Measurements from ENCODE around the gene ATP6V0D1.

The ATP6V0D1 gene

GRCh38 chr16:67442581-67443255 is 38.2 kb downstream of the ATP6V0D1 start:
- no peak for DNase-seq (ENCODE audit: low spot score)
- in situ Hi-C loops (cut with MboI; ENCODE audit: low pct_unique_long_range_greater_than_20kb, low sequenced_read_pairs, unreplicated experiment), result no loop called here

GRCh38 chr16:67441907-67442306 is 39.0 kb downstream of the ATP6V0D1 start:
- in situ Hi-C loops (cut with MboI; ENCODE audit: low pct_unique_long_range_greater_than_20kb, low sequenced_read_pairs, unreplicated experiment), result no loop called here
- DNase-seq (ENCODE audit: low spot score), result no peak
- no peak for TF ChIP-seq CTCF (IDR thresholded peaks at IDR 0.05; ENCODE audit: extremely low read depth, insufficient read depth, missing control alignments)

More at GRCh38 chr16:67442581-67443255, 38.2 kb downstream of the ATP6V0D1 start:
- no peak for TF ChIP-seq CTCF (IDR thresholded peaks at IDR 0.05; ENCODE audit: extremely low read depth, insufficient read depth, missing control alignments)

GRCh38 chr16:67441271-67441753 is 39.6 kb downstream of the ATP6V0D1 start:
- in situ Hi-C loops (cut with MboI; ENCODE audit: low pct_unique_long_range_greater_than_20kb, low sequenced_read_pairs, unreplicated experiment), result no loop called here
- no peak for DNase-seq (ENCODE audit: low spot score)
- TF ChIP-seq CTCF (IDR thresholded peaks at IDR 0.05; ENCODE audit: extremely low read depth, insufficient read depth, missing control alignments), result no peak

GRCh38 chr16:67438824-67439393 is 42.0 kb downstream of the ATP6V0D1 start:
- no peak for DNase-seq (ENCODE audit: low spot score)
- TF ChIP-seq CTCF (IDR thresholded peaks at IDR 0.05; ENCODE audit: extremely low read depth, insufficient read depth, missing control alignments), result no peak
- in situ Hi-C loops (cut with MboI; ENCODE audit: low pct_unique_long_range_greater_than_20kb, low sequenced_read_pairs, unreplicated experiment), result no loop called here

- DNase-seq (ENCODE audit: low spot score), result no peak
- in situ Hi-C loops (cut with MboI; ENCODE audit: low pct_unique_long_range_greater_than_20kb, low sequenced_read_pairs, unreplicated experiment), result no loop called here
- TF ChIP-seq CTCF (IDR thresholded peaks at IDR 0.05; ENCODE audit: extremely low read depth, insufficient read depth, missing control alignments), result no peak
Measured at GRCh38 chr16:67438098-67438791, 42.7 kb downstream of the ATP6V0D1 start.

- peak; percentile 65 for DNase-seq (ENCODE audit: low spot score)
- TF ChIP-seq CTCF (IDR thresholded peaks at IDR 0.05; ENCODE audit: extremely low read depth, insufficient read depth, missing control alignments), result no peak
- in situ Hi-C loops (cut with MboI; ENCODE audit: low pct_unique_long_range_greater_than_20kb, low sequenced_read_pairs, unreplicated experiment), result no loop called here
Measured at GRCh38 chr16:67437513-67437912, 43.4 kb downstream of the ATP6V0D1 start.

All from GM13977 (cell line).